PC-3 (cell line): Measurements from ENCODE around the gene HIBADH. TPM values are rescaled to one million over a fixed set of nuclear protein-coding genes. Genes with fewer than 3 reads are reported as not detected.

Experiments used
- ATAC-seq: fragments of 200-7000 bp; cut with Tn5 transposase; 2 replicates; pipeline ENCODE4 v1.9.1; 2020; ENCODE audit warnings: mild to moderate bottlenecking, moderate library complexity
- BruUV-seq: library from RNA; stranded (reverse); fragments of 400-500 nt; replicated peaks from 2 replicates; lab custom pipeline; 2021; lab: Mats Ljungman, UMichigan
- CTCF ChIA-PET: fragments of 300-600 bp; sonication (Branson Sonifier 250); formaldehyde crosslinking; loops from one replicate; lab custom pipeline; 2022; ENCODE audit warnings: antibody characterized with exemption; lab: Charles Lee
- POLR2A ChIA-PET: fragments of 300-600 bp; sonication (Branson Sonifier 250); formaldehyde crosslinking; loops from one replicate; lab custom pipeline; 2022; ENCODE audit warnings: antibody characterized with exemption; ENCODE audit not compliant: unreplicated experiment; lab: Charles Lee
- DNase-seq: peaks from one replicate; pipeline ENCODE4 v3.0.0-alpha.2; 2015
- H2AFZ ChIP-seq: fragments of 300-600 bp; sonication (generic); 2 replicates; pipeline ENCODE4 v1.6.0; 2016; ENCODE audit warnings: antibody characterized with exemption, low read length
- H3F3A ChIP-seq: fragments of 300-600 bp; sonication (generic); one replicate; pipeline ENCODE4 v1.6.0; 2017; ENCODE audit warnings: antibody characterized with exemption, low read length, control low read depth, mild to moderate bottlenecking; ENCODE audit not compliant: unreplicated experiment
- H3K27ac ChIP-seq: fragments of 300-600 bp; sonication (generic); 2 replicates; pipeline ENCODE4 v1.5.1; 2016; ENCODE audit warnings: mild to moderate bottlenecking, low read length
- H3K27me3 ChIP-seq: fragments of 300-600 bp; sonication (generic); 2 replicates; pipeline ENCODE4 v1.6.1; 2016; ENCODE audit warnings: low read length, mixed read lengths
- H3K36me3 ChIP-seq: fragments of 300-600 bp; sonication (generic); 2 replicates; pipeline ENCODE4 v1.6.1; 2016; ENCODE audit warnings: low read depth, mixed run types, low read length, mixed read lengths
- H3K4me1 ChIP-seq: fragments of 300-600 bp; sonication (generic); 2 replicates; pipeline ENCODE4 v1.5.1; 2016; ENCODE audit warnings: low read length; ENCODE audit not compliant: insufficient read depth
- H3K4me2 ChIP-seq: fragments of 300-600 bp; sonication (generic); 2 replicates; pipeline ENCODE4 v1.6.0; 2016; ENCODE audit warnings: low read length
- H3K4me3 ChIP-seq: fragments of 300-600 bp; sonication (generic); 2 replicates; pipeline ENCODE4 v1.5.1; 2016; ENCODE audit warnings: mild to moderate bottlenecking, low read length, mixed read lengths
- H3K79me2 ChIP-seq: fragments of 300-600 bp; sonication (generic); 2 replicates; pipeline ENCODE4 v1.6.1; 2017; ENCODE audit warnings: low read length, mixed read lengths
- H3K9ac ChIP-seq: fragments of 300-600 bp; sonication (generic); 2 replicates; pipeline ENCODE4 v1.6.0; 2016; ENCODE audit warnings: mild to moderate bottlenecking, low read length
- H3K9me2 ChIP-seq: fragments of 300-600 bp; sonication (generic); replicated peaks from 2 replicates; pipeline ENCODE4 v1.6.1; 2016; ENCODE audit warnings: mixed run types, low read length, mixed read lengths
- H3K9me3 ChIP-seq: fragments of 300-600 bp; sonication (generic); 2 replicates; pipeline ENCODE4 v1.6.1; 2016; ENCODE audit warnings: low read length, mixed read lengths
- H4K20me1 ChIP-seq: fragments of 300-600 bp; sonication (generic); 2 replicates; pipeline ENCODE4 v1.6.1; 2016; ENCODE audit warnings: low read length, mixed read lengths
- CTCF ChIP-seq: fragments of 300-600 bp; sonication (generic); conservative IDR thresholded peaks from 2 replicates; pipeline ENCODE4 v1.5.1; 2017; ENCODE audit warnings: antibody characterized with exemption, low read depth, mild to moderate bottlenecking, low read length
- EZH2 ChIP-seq: fragments of 300-600 bp; sonication (generic); IDR thresholded peaks from one replicate; pipeline ENCODE4 v1.6.1; 2017; ENCODE audit warnings: antibody characterized with exemption, mild to moderate bottlenecking, low read length; ENCODE audit not compliant: unreplicated experiment
- EZH2phosphoT487 ChIP-seq: fragments of 300-600 bp; sonication (generic); IDR thresholded peaks from 2 replicates; pipeline ENCODE4 v1.6.1; 2018; ENCODE audit warnings: mild to moderate bottlenecking, antibody characterized with exemption, low read length, borderline replicate concordance
- intact Hi-C: fragments of 100-400 bp; cut with micrococcal nuclease; formaldehyde crosslinking; loops from 2 replicates; pipeline ENCODE4 v1.9.0; 2023
- total RNA-seq: library from RNA; depleted of rRNA; stranded (reverse); fragments of >200 nt; gene quantifications from 2 replicates; pipeline ENCODE4 v1.2.3, GENCODE V29; 2014; rRNA removed

Gene HIBADH
- total RNA-seq, 1 experiment from 2014 or later, result 45.8 TPM

- Histone ChIP-seq H3K27me3 (no peaks in the 10 kb centered on the region), H3K9me3 (no peaks in the 10 kb centered on the region), H2AFZ (no peak overlapping the region), H4K20me1 (no peaks in the 10 kb centered on the region), H3K9me2 (no peaks in the 10 kb centered on the region), H3K4me3 (no peak overlapping the region), H3K36me3 (no peaks in the 10 kb centered on the region), H3K9ac (no peak overlapping the region), H3K4me2 (no peak overlapping the region), H3K4me1 (peaks cover 4% of the 10 kb centered on the region; the same call in 1 of the 2 replicates), H3K79me2 (no peaks in the 10 kb centered on the region), H3K27ac (no peak overlapping the region), H3F3A (no peaks in the 10 kb centered on the region)
- DNase-seq (peak; percentile 18), ATAC-seq (peak; percentile 67)
- no peak for TF ChIP-seq EZH2phosphoT487
- TF ChIP-seq EZH2, result no peak
- TF ChIP-seq CTCF, result no peak
- intact Hi-C loops, result no loop called here
- BruUV-seq, result no TSS peak
- ChIA-PET CTCF (no interaction called here), POLR2A (no interaction called here)
Measured at GRCh38 chr7:27478084-27478483, 184.6 kb downstream of the HIBADH start.

- intact Hi-C loops, result no loop called here
- Histone ChIP-seq H2AFZ (no peak overlapping the region), H4K20me1 (no peaks in the 10 kb centered on the region), H3F3A (no peaks in the 10 kb centered on the region), H3K4me2 (no peak overlapping the region), H3K79me2 (no peaks in the 10 kb centered on the region), H3K36me3 (no peaks in the 10 kb centered on the region), H3K4me1 (peaks cover 4% of the 10 kb centered on the region; the same call in 1 of the 2 replicates), H3K27ac (no peak overlapping the region), H3K9me3 (no peaks in the 10 kb centered on the region), H3K4me3 (no peak overlapping the region), H3K9ac (no peak overlapping the region), H3K27me3 (no peaks in the 10 kb centered on the region), H3K9me2 (no peaks in the 10 kb centered on the region)
- no peak for TF ChIP-seq CTCF
- TF ChIP-seq EZH2, result no peak
- TF ChIP-seq EZH2phosphoT487, result no peak
- ATAC-seq (no peak), DNase-seq (no peak)
- ChIA-PET POLR2A (no interaction called here), CTCF (no interaction called here)
- BruUV-seq, result no TSS peak
Measured at GRCh38 chr7:27476493-27476892, 186.2 kb downstream of the HIBADH start.

Other genes starting within 250 kb of the HIBADH start
- 49.5 and 58.5 TPM in 2 replicates for gene TAX1BP1, start 77.3 kb upstream of the HIBADH start, total RNA-seq